Gastroesophageal sphincter (tissue), 4 donors: Measurements from ENCODE around the gene STARD4. TPM values are rescaled to one million over a fixed set of nuclear protein-coding genes. Genes with fewer than 3 reads are reported as not detected.

Experiments used
- ATAC-seq: fragments of 150-250 bp; one replicate; pipeline ENCODE4 v1.9.1; 2016; ENCODE audit warnings: mild to moderate bottlenecking, moderate library complexity
- H3K27ac ChIP-seq, 4 donors: fragments of 200-600 bp; sonication (generic) in 3 of 4; 1 replicate in 3 of 4; 2 replicates in 1 of 4; pipeline ENCODE4 v1.5.1; 2016 to 2019
- H3K27me3 ChIP-seq: fragments of 200-600 bp; sonication (generic); one replicate; pipeline ENCODE4 v1.5.1; 2019
- H3K36me3 ChIP-seq, 2 donors: fragments of 200-600 bp; sonication (generic); one replicate each; pipeline ENCODE4 v1.5.1; 2019; ENCODE audit warnings: control low read depth in 1 of 2
- H3K4me1 ChIP-seq, 3 donors: fragments of 200-600 bp; sonication (generic); 1 replicate in 2 of 3; 2 replicates in 1 of 3; pipeline ENCODE4 v1.5.1; 2016 to 2019; ENCODE audit warnings: control low read depth in 2 of 3
- H3K4me3 ChIP-seq, 2 donors: fragments of 200-600 bp; sonication (generic); one replicate each; pipeline ENCODE4 v1.5.1; 2019; ENCODE audit warnings: mild to moderate bottlenecking in 1 of 2, moderate library complexity in 1 of 2
- H3K9me3 ChIP-seq, 3 donors: fragments of 200-600 bp; sonication (generic); one replicate each; pipeline ENCODE4 v1.5.1; 2017 to 2019; ENCODE audit warnings: control low read depth in 2 of 3
- CTCF ChIP-seq, 4 experiments: fragments of 200-600 bp in 2 of 4; fragments of 450-650 bp in 2 of 4; sonication (generic) in 1 of 4; IDR thresholded peaks; one replicate each; pipeline ENCODE4 v1.5.1; 2017 to 2019; ENCODE audit warnings: antibody characterized with exemption in 4 of 4, mild to moderate bottlenecking in 2 of 4, moderate library complexity in 2 of 4
- EP300 ChIP-seq: sonication (generic); formaldehyde crosslinking; IDR thresholded peaks from one replicate; pipeline ENCODE4 v1.6.1; 2017; ENCODE audit warnings: antibody characterized with exemption, mild to moderate bottlenecking
- POLR2A ChIP-seq, 2 donors: fragments of 450-650 bp; IDR thresholded peaks; one replicate each; pipeline ENCODE4 v1.6.1; 2017; ENCODE audit warnings: antibody characterized with exemption in 2 of 2, mild to moderate bottlenecking in 2 of 2, moderate library complexity in 1 of 2
- POLR2AphosphoS5 ChIP-seq: sonication (generic); formaldehyde crosslinking; IDR thresholded peaks from one replicate; pipeline ENCODE4 v1.6.1; 2017; ENCODE audit warnings: antibody characterized with exemption
- WGBS, 2 donors: methylation state at CpG; one replicate each; pipeline ENCODE4 v1.1.5; 2018; ENCODE audit warnings: low coverage in 1 of 2; 5-methylcytosine and 5-hydroxymethylcytosine counted together
- total RNA-seq, 4 donors: library from RNA; depleted of rRNA; stranded (reverse); fragments of >200 nt; gene quantifications; one replicate each; pipeline ENCODE4 v1.1.0, GENCODE V29; 2016

The STARD4 gene
- total RNA-seq, 4 donors from 2014 or later: 6.0 to 19.3 (median 10.2) TPM

DNA sequence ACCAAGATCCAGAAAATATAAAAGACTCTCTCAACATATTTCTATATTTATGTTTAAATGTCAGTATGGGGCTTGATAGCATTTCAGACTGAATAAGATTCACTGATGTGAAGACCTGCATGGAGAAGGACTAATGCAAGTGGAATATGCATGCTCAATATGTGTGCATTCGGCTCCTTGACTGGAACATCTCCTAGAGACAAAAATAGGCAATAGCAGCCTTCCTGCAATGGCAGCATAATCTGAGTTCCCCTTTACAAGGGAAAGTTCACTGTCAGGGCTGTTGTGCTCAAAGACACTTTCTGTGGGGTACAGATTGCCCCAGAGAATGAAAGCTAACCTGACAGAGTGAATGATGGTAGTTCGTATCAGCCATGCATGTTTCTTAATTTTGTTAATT is 42.4 kb downstream of the STARD4 start:
- TF ChIP-seq EP300 (no peak), CTCF (IDR thresholded peaks at IDR 0.05) (no peak), POLR2A (IDR thresholded peaks at IDR 0.05) (no peak), POLR2AphosphoS5 (no peak)
- H3K27me3 ChIP-seq: no peaks in the 10 kb centered on the region
- H3K27ac ChIP-seq: no peak overlapping the region
- H3K9me3 ChIP-seq: no peaks in the 10 kb centered on the region
- H3K36me3 ChIP-seq: no peaks in the 10 kb centered on the region
- H3K4me1 ChIP-seq: no peaks in the 10 kb centered on the region
- WGBS, 2 donors: 53 to 59% methylated on average over 2 of the region's 2 CpGs
- no peak overlapping the region for H3K4me3 ChIP-seq
- no peak for ATAC-seq

- WGBS, 2 donors: 77 to 83% methylated on average over 2 of the region's 2 CpGs
- TF ChIP-seq POLR2AphosphoS5 (no peak), POLR2A (IDR thresholded peaks at IDR 0.05) (no peak), CTCF (IDR thresholded peaks at IDR 0.05) (no peak), EP300 (no peak)
- H3K4me3 ChIP-seq: no peak overlapping the region
- no peaks in the 10 kb centered on the region for H3K36me3 ChIP-seq
- H3K27ac ChIP-seq: no peak overlapping the region
- no peaks in the 10 kb centered on the region for H3K4me1 ChIP-seq
- ATAC-seq: no peak
- no peaks in the 10 kb centered on the region for H3K9me3 ChIP-seq
- no peaks in the 10 kb centered on the region for H3K27me3 ChIP-seq
Measured at GRCh38 chr5:111469293-111469896, 42.9 kb downstream of the STARD4 start.

DNA sequence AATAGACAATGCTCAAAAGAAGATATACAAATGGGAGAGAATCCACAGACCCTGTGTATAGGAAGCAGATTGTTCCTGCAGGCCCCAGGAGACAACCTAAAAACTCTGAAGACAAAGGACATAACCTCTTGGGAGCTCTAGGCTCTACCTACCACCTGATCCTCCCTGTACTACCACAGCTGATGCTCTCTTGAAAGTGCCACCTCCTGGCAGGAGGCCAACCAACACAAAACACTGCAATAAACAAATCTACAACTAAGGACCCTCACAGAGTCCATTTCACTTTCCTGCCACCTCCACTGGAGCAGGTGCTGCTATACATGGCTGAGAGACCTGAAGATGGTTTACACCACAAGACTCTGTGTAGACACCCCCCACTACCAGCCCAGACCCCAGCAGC is 49.0 kb downstream of the STARD4 start:
- H3K4me3 ChIP-seq: no peak overlapping the region
- H3K27ac ChIP-seq: no peak overlapping the region
- ATAC-seq: no peak
- no peaks in the 10 kb centered on the region for H3K4me1 ChIP-seq
- TF ChIP-seq CTCF (IDR thresholded peaks at IDR 0.05) (no peak), POLR2AphosphoS5 (no peak), POLR2A (IDR thresholded peaks at IDR 0.05) (no peak), EP300 (no peak)
- H3K36me3 ChIP-seq: no peaks in the 10 kb centered on the region
- no peaks in the 10 kb centered on the region for H3K9me3 ChIP-seq
- no peaks in the 10 kb centered on the region for H3K27me3 ChIP-seq

- Histone ChIP-seq H3K27me3 (no peaks in the 10 kb centered on the region), H3K4me3 (no peak overlapping the region), H3K9me3 (no peaks in the 10 kb centered on the region), H3K4me1 (no peaks in the 10 kb centered on the region), H3K27ac (no peak overlapping the region), H3K36me3 (no peaks in the 10 kb centered on the region)
- WGBS, 2 donors: 73 to 77% methylated on average over 2 of the region's 2 CpGs
- ATAC-seq: no peak
- no peak for TF ChIP-seq POLR2A (IDR thresholded peaks at IDR 0.05)
- TF ChIP-seq POLR2AphosphoS5: no peak
- TF ChIP-seq EP300: no peak
- no peak for TF ChIP-seq CTCF (IDR thresholded peaks at IDR 0.05)
Measured at GRCh38 chr5:111461934-111462333, 50.4 kb downstream of the STARD4 start.

DNA sequence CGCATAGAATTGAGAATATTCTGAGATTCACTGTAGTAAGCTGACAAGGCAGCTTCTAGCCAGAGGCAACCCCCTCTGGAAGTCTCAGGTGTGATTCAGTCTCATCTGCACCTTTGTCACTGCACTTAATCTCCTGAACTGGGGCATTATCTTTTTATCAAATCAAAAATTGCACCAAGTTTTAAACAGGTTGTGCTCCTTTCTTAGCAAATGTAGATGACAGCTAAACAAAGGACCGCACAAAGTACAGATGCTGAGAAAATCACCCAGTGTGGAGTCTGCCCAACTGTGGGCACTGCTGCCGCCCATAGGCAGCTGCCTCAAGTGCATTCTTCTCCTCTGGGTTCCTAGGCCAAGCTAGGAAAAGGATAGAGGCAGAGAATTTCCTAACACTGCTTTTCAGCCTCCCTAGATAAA is 51.1 kb downstream of the STARD4 start:
- no peaks in the 10 kb centered on the region for H3K9me3 ChIP-seq
- H3K4me3 ChIP-seq: no peak overlapping the region
- WGBS, 2 donors: 66 to 83% methylated on average over 3 of the region's 3 CpGs
- no peaks in the 10 kb centered on the region for H3K4me1 ChIP-seq
- no peak overlapping the region for H3K27ac ChIP-seq
- no peaks in the 10 kb centered on the region for H3K36me3 ChIP-seq
- no peak for TF ChIP-seq POLR2A (IDR thresholded peaks at IDR 0.05)
- no peak for TF ChIP-seq CTCF (IDR thresholded peaks at IDR 0.05)
- TF ChIP-seq EP300: no peak
- TF ChIP-seq POLR2AphosphoS5: no peak
- H3K27me3 ChIP-seq: no peaks in the 10 kb centered on the region
- ATAC-seq: no peak
